Progenitor cell of endocrine pancreas (in vitro differentiated cells): ENCODE data around the gene MAZ. TPM values are rescaled to one million over a fixed set of nuclear protein-coding genes. Genes with fewer than 3 reads are reported as not detected.

ENCODE experiments used
- DNase-seq: peaks from one replicate; pipeline ENCODE4 v3.0.0; 2021; ENCODE audit warnings: low spot score; ENCODE audit not compliant: unreplicated experiment
- H3K27ac Mint-ChIP-seq: 2 replicates; pipeline ENCODE4 v1.8.0; 2021; ENCODE audit warnings: mild to moderate bottlenecking, moderate library complexity, mixed read lengths
- H3K27me3 Mint-ChIP-seq: 2 replicates; pipeline ENCODE4 v1.8.0; 2021; ENCODE audit warnings: mixed read lengths
- H3K36me3 Mint-ChIP-seq: 2 replicates; pipeline ENCODE4 v1.8.0; 2022; ENCODE audit warnings: mixed read lengths; ENCODE audit not compliant: insufficient read depth
- H3K4me1 Mint-ChIP-seq: 2 replicates; pipeline ENCODE4 v1.8.0; 2021; ENCODE audit warnings: low read depth, mixed read lengths
- H3K4me3 Mint-ChIP-seq: 2 replicates; pipeline ENCODE4 v1.8.0; 2021; ENCODE audit warnings: low read depth, mild to moderate bottlenecking, moderate library complexity, mixed read lengths
- H3K9me3 Mint-ChIP-seq: 2 replicates; pipeline ENCODE4 v1.8.0; 2021; ENCODE audit warnings: low read depth, mixed read lengths
- total RNA-seq: library from RNA; stranded (reverse); gene quantifications from 2 replicates; pipeline ENCODE4 v1.2.1, GENCODE V29; 2021
- TF ChIP-seq, protein P1 (sequence below): fragments of 200-600 bp; sonication (generic); IDR thresholded peaks from one replicate; pipeline ENCODE4 v1.5.0; 2021; ENCODE audit warnings: antibody characterized with exemption, mild to moderate bottlenecking; ENCODE audit not compliant: unreplicated experiment

Gene MAZ
- total RNA-seq, 1 donor from 2014 or later = 347 TPM

DNA sequence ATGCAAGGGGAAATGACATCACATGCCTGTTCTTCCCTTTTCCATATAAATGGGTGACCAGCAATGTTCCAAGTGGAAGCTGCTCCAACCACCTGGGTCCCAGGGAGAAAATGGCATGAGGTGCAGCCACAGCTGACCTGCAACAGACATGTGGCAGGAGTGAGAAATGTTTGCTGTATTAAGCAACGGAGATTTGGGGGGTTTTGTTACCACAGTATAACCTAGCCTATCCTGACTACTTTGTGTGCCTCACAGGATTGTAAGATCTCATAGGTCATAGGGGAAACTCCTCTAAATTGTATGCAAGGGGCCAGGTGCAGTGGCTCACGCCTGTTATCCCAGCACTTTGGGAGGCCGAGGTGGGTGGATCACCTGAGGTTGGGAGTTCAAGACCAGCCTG lies 44.7 kb downstream of the MAZ start:
- Mint-ChIP-seq H3K36me3 (no peaks in the 10 kb centered on the region), H3K27me3 (no peaks in the 10 kb centered on the region), H3K4me3 (no peak overlapping the region), H3K4me1 (peaks cover 5% of the 10 kb centered on the region), H3K27ac (no peak overlapping the region), H3K9me3 (no peaks in the 10 kb centered on the region)
- no peak for DNase-seq
- TF ChIP-seq, protein P1, sequence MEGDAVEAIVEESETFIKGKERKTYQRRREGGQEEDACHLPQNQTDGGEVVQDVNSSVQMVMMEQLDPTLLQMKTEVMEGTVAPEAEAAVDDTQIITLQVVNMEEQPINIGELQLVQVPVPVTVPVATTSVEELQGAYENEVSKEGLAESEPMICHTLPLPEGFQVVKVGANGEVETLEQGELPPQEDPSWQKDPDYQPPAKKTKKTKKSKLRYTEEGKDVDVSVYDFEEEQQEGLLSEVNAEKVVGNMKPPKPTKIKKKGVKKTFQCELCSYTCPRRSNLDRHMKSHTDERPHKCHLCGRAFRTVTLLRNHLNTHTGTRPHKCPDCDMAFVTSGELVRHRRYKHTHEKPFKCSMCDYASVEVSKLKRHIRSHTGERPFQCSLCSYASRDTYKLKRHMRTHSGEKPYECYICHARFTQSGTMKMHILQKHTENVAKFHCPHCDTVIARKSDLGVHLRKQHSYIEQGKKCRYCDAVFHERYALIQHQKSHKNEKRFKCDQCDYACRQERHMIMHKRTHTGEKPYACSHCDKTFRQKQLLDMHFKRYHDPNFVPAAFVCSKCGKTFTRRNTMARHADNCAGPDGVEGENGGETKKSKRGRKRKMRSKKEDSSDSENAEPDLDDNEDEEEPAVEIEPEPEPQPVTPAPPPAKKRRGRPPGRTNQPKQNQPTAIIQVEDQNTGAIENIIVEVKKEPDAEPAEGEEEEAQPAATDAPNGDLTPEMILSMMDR = no peak

DNA sequence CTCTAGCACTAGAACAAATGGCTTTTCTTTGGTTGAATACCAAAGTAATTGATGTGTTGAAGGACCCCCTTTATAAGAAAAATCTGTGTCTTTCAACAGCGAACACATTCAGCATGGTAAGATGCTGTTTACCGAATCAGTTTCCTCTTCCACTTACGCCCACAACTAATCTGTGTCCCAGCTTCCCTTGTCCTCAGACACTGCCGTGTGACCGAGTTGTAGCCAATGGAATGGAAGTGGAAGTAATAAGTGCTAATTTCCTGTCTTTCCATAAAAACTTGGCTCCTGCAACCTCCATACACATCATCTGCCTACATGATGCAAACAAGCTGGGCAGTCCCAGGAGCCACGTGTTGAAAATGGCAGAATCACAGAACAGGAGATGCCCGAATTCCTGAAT lies 46.3 kb downstream of the MAZ start:
- no peaks in the 10 kb centered on the region for H3K9me3 Mint-ChIP-seq
- no peak overlapping the region for H3K4me3 Mint-ChIP-seq
- no peaks in the 10 kb centered on the region for H3K27me3 Mint-ChIP-seq
- H3K36me3 Mint-ChIP-seq = no peaks in the 10 kb centered on the region
- TF ChIP-seq, protein P1 = no peak
- H3K4me1 Mint-ChIP-seq = peaks cover 5% of the 10 kb centered on the region
- no peak for DNase-seq
- no peak overlapping the region for H3K27ac Mint-ChIP-seq

DNA sequence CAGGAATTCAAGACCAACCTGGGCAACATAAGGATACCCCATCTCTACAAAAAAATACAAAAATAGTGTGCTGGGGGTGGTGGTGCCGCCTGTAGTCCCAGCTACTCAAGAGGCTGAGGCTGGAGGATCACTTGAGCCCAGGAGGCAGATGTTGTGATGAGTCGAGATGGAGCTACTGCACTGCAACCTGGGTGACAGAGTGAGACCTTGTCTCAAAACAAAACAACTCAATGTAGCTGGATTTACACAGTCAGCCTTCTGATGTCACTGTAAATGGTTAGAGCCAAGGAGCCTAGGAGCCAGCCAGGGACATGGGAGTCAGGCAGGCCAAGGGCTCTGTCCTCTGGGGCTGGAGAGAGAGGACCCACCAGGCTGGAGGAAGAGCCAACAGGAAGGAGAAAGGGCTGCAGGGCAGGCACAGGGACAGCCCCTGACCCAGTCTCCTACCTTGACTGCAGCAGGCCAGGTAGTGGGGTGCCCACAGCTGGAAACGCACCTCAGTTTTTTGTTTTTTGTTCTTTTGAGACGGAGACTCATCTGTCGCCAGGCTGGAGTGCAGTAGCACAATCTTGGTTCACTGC lies 48.3 kb downstream of the MAZ start:
- Mint-ChIP-seq H3K4me3 (no peak overlapping the region), H3K27ac (peak overlapping the region; percentile 29), H3K27me3 (no peaks in the 10 kb centered on the region), H3K4me1 (peaks cover 2% of the 10 kb centered on the region), H3K9me3 (no peaks in the 10 kb centered on the region), H3K36me3 (peaks cover 7% of the 10 kb centered on the region)
- TF ChIP-seq, protein P1 = no peak
- no peak for DNase-seq

DNA sequence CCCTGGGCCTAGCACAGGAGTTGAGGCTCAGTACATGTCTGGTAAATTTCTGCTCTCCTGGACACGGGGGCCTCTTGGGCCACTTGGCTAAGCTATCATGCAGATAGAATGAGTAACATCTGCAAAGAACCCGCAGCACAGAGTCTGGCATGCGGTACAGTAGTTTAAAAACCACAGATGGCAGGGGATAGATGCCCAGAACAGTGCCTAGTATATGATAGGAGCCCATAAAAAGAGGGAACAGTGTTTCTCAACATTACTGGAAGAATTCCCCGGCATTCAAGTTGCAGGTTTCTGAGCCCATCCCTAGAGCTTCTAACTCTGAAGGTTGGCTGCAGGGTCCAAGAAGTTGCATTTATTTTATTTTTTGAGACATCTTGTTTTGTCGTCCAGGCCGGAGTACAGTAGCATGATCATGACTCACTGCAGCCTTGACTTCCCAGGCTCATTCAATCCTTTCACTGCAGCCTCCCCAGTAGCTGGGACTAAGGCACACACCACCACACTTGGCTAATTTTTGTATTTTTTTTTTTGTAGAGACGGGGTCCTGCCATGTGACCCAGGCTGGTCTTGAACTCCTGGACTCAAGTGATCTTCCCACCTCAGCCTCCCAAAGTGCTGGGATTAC lies 50.9 kb downstream of the MAZ start:
- Mint-ChIP-seq H3K9me3 (no peaks in the 10 kb centered on the region), H3K4me1 (peaks cover 7% of the 10 kb centered on the region), H3K27ac (no peak overlapping the region), H3K4me3 (no peak overlapping the region), H3K36me3 (peaks cover 10% of the 10 kb centered on the region), H3K27me3 (no peaks in the 10 kb centered on the region)
- DNase-seq = no peak
- TF ChIP-seq, protein P1 = no peak

DNA sequence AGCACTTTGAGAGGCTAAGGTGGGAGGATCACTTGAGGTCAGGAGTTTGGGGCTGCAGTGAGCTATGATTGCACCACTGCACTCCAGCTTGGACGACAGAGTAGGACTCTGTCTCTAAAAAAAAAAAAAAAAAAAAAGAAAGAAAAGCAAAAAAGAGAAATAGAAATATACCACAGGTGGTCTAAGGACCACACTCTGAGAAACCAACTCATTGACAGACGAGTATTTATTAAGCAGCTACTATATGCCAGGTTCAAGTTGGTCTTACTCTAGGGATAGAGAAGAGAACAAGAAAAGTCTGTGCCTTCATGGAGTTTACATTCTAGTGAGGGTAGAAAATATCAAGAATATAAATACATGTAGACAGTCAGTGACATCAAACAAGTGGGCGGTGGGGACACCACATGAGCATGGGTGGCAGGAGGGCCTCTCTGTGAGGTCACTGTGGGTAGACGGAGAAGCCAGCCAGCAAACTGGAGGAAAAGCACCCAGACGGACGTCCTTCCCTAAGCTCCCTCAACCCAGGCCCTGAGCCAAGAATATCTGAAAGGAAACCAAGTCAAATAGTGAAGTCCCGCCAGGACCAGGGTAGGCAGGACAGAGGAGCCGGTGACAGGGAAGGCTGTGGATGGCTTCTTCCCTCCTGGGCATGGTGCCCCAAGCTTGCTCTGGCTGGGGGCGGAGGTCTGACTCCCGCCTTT lies 52.0 kb downstream of the MAZ start:
- Mint-ChIP-seq H3K4me3 (no peak overlapping the region), H3K27me3 (no peaks in the 10 kb centered on the region), H3K36me3 (peaks cover 10% of the 10 kb centered on the region), H3K9me3 (no peaks in the 10 kb centered on the region), H3K4me1 (peaks cover 9% of the 10 kb centered on the region), H3K27ac (no peak overlapping the region)
- DNase-seq = no peak
- TF ChIP-seq, protein P1 = no peak
